Mesendoderm (in vitro differentiated cells): ENCODE results near the gene PRSS50.

ENCODE experiments used
- DNase-seq: peaks from one replicate; pipeline ENCODE4 v3.0.0; 2013
- H2AK5ac ChIP-seq: 2 replicates; pipeline ENCODE4 v1.6.1; 2013; ENCODE audit warnings: low read length, inconsistent platforms
- H2BK120ac ChIP-seq: 2 replicates; pipeline ENCODE4 v1.6.1; 2013; ENCODE audit warnings: low read depth, mild to moderate bottlenecking, low read length, moderate library complexity, mixed read lengths
- H2BK15ac ChIP-seq: replicated peaks from 2 replicates; pipeline ENCODE4 v1.6.1; 2013; ENCODE audit warnings: low read depth, mild to moderate bottlenecking, moderate library complexity
- H2BK5ac ChIP-seq: 2 replicates; pipeline ENCODE4 v1.6.1; 2013; ENCODE audit warnings: low read length, inconsistent platforms
- H3K18ac ChIP-seq: 2 replicates; pipeline ENCODE4 v1.6.1; 2013; ENCODE audit warnings: mild to moderate bottlenecking, low read length, mixed read lengths
- H3K23ac ChIP-seq: one replicate; pipeline ENCODE4 v1.6.1; 2013; ENCODE audit warnings: low read length
- H3K27ac ChIP-seq: 2 replicates; pipeline ENCODE4 v1.5.1; 2013; ENCODE audit warnings: low read depth, mild to moderate bottlenecking, inconsistent platforms, low read length, moderate library complexity
- H3K27me3 ChIP-seq: 2 replicates; pipeline ENCODE4 v1.6.1; 2013; ENCODE audit warnings: low read length, control low read depth, mild to moderate bottlenecking, inconsistent platforms; ENCODE audit not compliant: insufficient read depth, poor library complexity
- H3K36me3 ChIP-seq: 2 replicates; pipeline ENCODE4 v1.6.1; 2013; ENCODE audit warnings: low read length, inconsistent platforms; ENCODE audit not compliant: control insufficient read depth, insufficient read depth
- H3K4ac ChIP-seq: one replicate; pipeline ENCODE4 v1.6.1; 2013; ENCODE audit warnings: low read depth, mild to moderate bottlenecking, low read length, moderate library complexity
- H3K4me1 ChIP-seq: 2 replicates; pipeline ENCODE4 v1.6.1; 2013; ENCODE audit warnings: low read depth, low read length, inconsistent platforms; ENCODE audit not compliant: control insufficient read depth
- H3K4me2 ChIP-seq: 2 replicates; pipeline ENCODE4 v1.6.1; 2013; ENCODE audit warnings: low read length
- H3K4me3 ChIP-seq: 2 replicates; pipeline ENCODE4 v1.5.1; 2013; ENCODE audit warnings: mild to moderate bottlenecking, low read length
- H3K56ac ChIP-seq: one replicate; pipeline ENCODE4 v1.6.1; 2013; ENCODE audit warnings: low read length
- H3K79me1 ChIP-seq: 2 replicates; pipeline ENCODE4 v1.6.1; 2013; ENCODE audit warnings: low read length, inconsistent platforms
- H3K79me2 ChIP-seq: 2 replicates; pipeline ENCODE4 v1.6.1; 2013; ENCODE audit warnings: mild to moderate bottlenecking, low read length; ENCODE audit not compliant: control insufficient read depth, insufficient read depth
- H3K9ac ChIP-seq: 2 replicates; pipeline ENCODE4 v1.6.1; 2013; ENCODE audit warnings: low read length, inconsistent platforms
- H4K5ac ChIP-seq: one replicate; pipeline ENCODE4 v1.6.1; 2013; ENCODE audit warnings: low read length
- H4K8ac ChIP-seq: one replicate; pipeline ENCODE4 v1.6.1; 2013; ENCODE audit warnings: low read depth, mild to moderate bottlenecking, control low read depth, low read length, moderate library complexity
- WGBS: extraction: QIAGEN DNeasy Blood & Tissue Kit; methylation state at CpG from one replicate; pipeline ENCODE4 v1.1.7; 2013; ENCODE audit warnings: low lambda C conversion rate, missing lambda C conversion rate; ENCODE audit not compliant: insufficient coverage; ENCODE audit errors: extremely low coverage; 5-methylcytosine and 5-hydroxymethylcytosine counted together

PRSS50 gene

GRCh38 chr3:46685446-46685845, 32.2 kb downstream of the PRSS50 start:
- no peaks in the 10 kb centered on the region for H3K36me3 ChIP-seq
- no CpG with 5 or more reads among the region's 9 CpGs for WGBS

DNA sequence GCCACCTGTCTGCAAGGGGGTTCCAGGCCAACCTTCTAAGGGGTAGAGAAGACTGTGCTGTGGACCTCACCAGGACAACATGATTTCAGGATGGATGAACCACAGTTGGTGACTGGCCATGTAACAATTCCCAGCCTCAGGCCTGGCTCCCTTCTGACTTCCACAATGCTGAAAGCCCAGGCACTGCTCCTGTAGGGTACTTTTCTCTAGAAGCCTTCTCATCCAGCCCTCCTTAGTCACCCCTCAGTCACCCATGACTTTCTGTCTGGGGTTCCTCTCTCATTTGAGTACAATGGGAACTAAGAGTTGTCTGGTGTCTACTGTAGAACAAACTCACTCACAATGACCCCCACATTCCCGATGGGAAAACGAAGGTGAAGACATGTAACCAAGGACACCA, 32.8 kb downstream of the PRSS50 start:
- Histone ChIP-seq H3K56ac (no peak overlapping the region), H3K36me3 (no peaks in the 10 kb centered on the region), H3K79me2 (no peaks in the 10 kb centered on the region), H3K4me3 (no peak overlapping the region), H2BK15ac (no peak overlapping the region), H3K27me3 (no peaks in the 10 kb centered on the region), H3K4me2 (no peak overlapping the region), H4K8ac (no peak overlapping the region), H3K4ac (no peak overlapping the region), H3K27ac (no peak overlapping the region), H3K4me1 (no peaks in the 10 kb centered on the region), H3K9ac (no peak overlapping the region), H4K5ac (no peak overlapping the region), H2BK5ac (no peak overlapping the region), H3K79me1 (no peaks in the 10 kb centered on the region), H2BK120ac (no peak overlapping the region), H3K18ac (no peak overlapping the region), H2AK5ac (no peak overlapping the region), H3K23ac (no peak overlapping the region)
- no CpG with 5 or more reads among the region's 2 CpGs for WGBS
- DNase-seq: no peak

More at GRCh38 chr3:46685446-46685845, 32.2 kb downstream of the PRSS50 start:
- Histone ChIP-seq H2BK120ac (no peak overlapping the region), H3K56ac (no peak overlapping the region), H2BK5ac (no peak overlapping the region), H3K27ac (no peak overlapping the region), H3K79me2 (no peaks in the 10 kb centered on the region), H3K4me1 (no peaks in the 10 kb centered on the region), H3K18ac (no peak overlapping the region), H2BK15ac (no peak overlapping the region), H3K23ac (no peak overlapping the region), H3K9ac (no peak overlapping the region), H4K5ac (no peak overlapping the region), H2AK5ac (no peak overlapping the region), H3K4ac (no peak overlapping the region), H4K8ac (no peak overlapping the region), H3K27me3 (no peaks in the 10 kb centered on the region), H3K79me1 (no peaks in the 10 kb centered on the region), H3K4me3 (no peak overlapping the region), H3K4me2 (no peak overlapping the region)
- DNase-seq: no peak

- no peak overlapping the region for H3K9ac ChIP-seq
- H3K79me1 ChIP-seq: no peaks in the 10 kb centered on the region
- no peak overlapping the region for H3K56ac ChIP-seq
- H2BK120ac ChIP-seq: no peak overlapping the region
- no CpG with 5 or more reads among the region's 11 CpGs for WGBS
- H2BK5ac ChIP-seq: no peak overlapping the region
- no peak overlapping the region for H3K4me2 ChIP-seq
- H3K4me1 ChIP-seq: no peaks in the 10 kb centered on the region
- no peak overlapping the region for H3K23ac ChIP-seq
- no peak overlapping the region for H3K4me3 ChIP-seq
- no peaks in the 10 kb centered on the region for H3K27me3 ChIP-seq
- H2BK15ac ChIP-seq: no peak overlapping the region
- H3K36me3 ChIP-seq: no peaks in the 10 kb centered on the region
- no peak overlapping the region for H3K18ac ChIP-seq
- H4K8ac ChIP-seq: no peak overlapping the region
- H3K79me2 ChIP-seq: no peaks in the 10 kb centered on the region
- no peak overlapping the region for H3K4ac ChIP-seq
- no peak for DNase-seq
- H2AK5ac ChIP-seq: no peak overlapping the region
- no peak overlapping the region for H3K27ac ChIP-seq
- no peak overlapping the region for H4K5ac ChIP-seq
These were observed 34.7 kb downstream of the PRSS50 start for GRCh38 chr3:46682974-46683373.

DNA sequence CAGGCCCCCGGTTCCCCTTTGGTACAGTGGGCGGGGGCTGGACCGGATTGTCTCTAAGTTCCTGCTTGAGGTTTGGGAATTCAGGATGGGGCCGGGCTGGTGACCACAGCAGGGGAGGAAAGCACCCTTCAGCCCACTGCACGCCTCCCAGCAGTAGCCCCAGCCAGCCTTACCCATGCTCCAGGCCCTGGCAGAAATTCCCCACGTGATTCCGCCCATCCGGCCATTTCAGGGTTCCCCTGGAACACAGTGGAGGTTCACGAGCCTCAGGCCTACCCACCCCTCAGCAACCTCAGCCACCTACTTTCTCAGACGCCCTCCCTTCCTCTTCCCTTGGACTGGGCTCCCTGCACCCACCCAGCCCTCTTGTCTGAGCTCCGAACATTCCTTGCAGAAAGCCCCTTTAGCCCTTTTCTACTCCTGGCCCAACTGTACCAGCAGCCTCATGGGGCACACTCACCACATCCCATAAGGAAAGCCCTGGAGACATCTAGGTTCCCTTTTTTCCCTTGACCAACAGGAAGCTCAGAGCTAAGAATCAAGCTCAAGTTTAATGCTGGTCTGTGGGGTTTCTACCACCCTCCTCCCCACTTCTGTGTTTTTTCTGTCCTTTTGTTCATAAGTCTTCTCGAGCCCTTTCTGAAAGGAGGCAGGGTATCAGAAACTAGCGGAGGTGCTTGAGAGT, 35.7 kb downstream of the PRSS50 start:
- H3K4ac ChIP-seq: no peak overlapping the region
- H3K56ac ChIP-seq: no peak overlapping the region
- H4K5ac ChIP-seq: no peak overlapping the region
- H3K4me1 ChIP-seq: no peaks in the 10 kb centered on the region
- no peak overlapping the region for H2AK5ac ChIP-seq
- no peak overlapping the region for H3K4me2 ChIP-seq
- WGBS: no CpG with 5 or more reads among the region's 13 CpGs
- no peak for DNase-seq
- no peaks in the 10 kb centered on the region for H3K79me2 ChIP-seq
- H2BK5ac ChIP-seq: no peak overlapping the region
- H3K36me3 ChIP-seq: no peaks in the 10 kb centered on the region
- no peak overlapping the region for H3K4me3 ChIP-seq
- no peak overlapping the region for H3K9ac ChIP-seq
- H3K27ac ChIP-seq: no peak overlapping the region
- no peaks in the 10 kb centered on the region for H3K79me1 ChIP-seq
- no peak overlapping the region for H2BK15ac ChIP-seq
- no peak overlapping the region for H3K23ac ChIP-seq
- H3K27me3 ChIP-seq: no peaks in the 10 kb centered on the region
- H2BK120ac ChIP-seq: no peak overlapping the region
- H4K8ac ChIP-seq: no peak overlapping the region
- H3K18ac ChIP-seq: no peak overlapping the region

GRCh38 chr3:46681387-46681786, 36.3 kb downstream of the PRSS50 start:
- Histone ChIP-seq H3K79me2 (no peaks in the 10 kb centered on the region), H3K27me3 (no peaks in the 10 kb centered on the region), H3K79me1 (no peaks in the 10 kb centered on the region), H3K4me2 (no peak overlapping the region), H2BK5ac (no peak overlapping the region), H3K4ac (no peak overlapping the region), H3K23ac (no peak overlapping the region), H2BK15ac (no peak overlapping the region), H3K4me3 (no peak overlapping the region), H2BK120ac (no peak overlapping the region), H3K18ac (no peak overlapping the region), H3K27ac (no peak overlapping the region), H3K9ac (no peak overlapping the region), H4K8ac (no peak overlapping the region), H3K4me1 (no peaks in the 10 kb centered on the region), H3K56ac (no peak overlapping the region), H3K36me3 (no peaks in the 10 kb centered on the region), H2AK5ac (no peak overlapping the region), H4K5ac (no peak overlapping the region)
- no peak for DNase-seq
- WGBS: no CpG with 5 or more reads among the region's 10 CpGs

DNA sequence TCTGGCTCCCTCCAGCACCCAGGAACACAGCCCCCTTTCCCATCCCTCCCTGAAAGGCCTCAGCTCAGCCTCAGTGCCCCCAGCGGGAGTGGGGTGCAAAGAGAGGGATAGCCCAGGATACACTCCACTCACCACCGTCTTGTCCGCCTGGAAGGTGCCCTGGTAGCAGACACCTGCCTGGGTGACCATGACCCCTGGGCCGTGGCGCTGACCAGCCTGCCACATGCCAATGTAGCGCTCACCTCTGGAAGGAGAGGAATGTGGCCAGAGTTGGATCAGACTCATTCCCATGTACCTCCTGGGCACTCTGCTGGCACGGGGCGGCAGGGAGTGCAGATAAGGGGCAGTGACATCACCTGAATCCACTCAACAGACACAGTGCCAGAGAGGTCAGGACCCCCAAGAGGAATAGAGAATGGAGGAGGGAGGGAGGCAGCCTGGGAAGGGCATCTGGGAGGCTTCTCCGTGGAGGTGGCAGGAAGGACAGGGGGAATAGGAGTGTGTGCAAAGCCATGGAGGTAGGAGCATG, 37.3 kb downstream of the PRSS50 start:
- no peak overlapping the region for H3K4me3 ChIP-seq
- H4K8ac ChIP-seq: no peak overlapping the region
- no peak overlapping the region for H3K56ac ChIP-seq
- no peak overlapping the region for H3K23ac ChIP-seq
- no peak overlapping the region for H2BK5ac ChIP-seq
- no peak overlapping the region for H3K9ac ChIP-seq
- no peak for DNase-seq
- H3K4me2 ChIP-seq: no peak overlapping the region
- no peak overlapping the region for H3K18ac ChIP-seq
- H3K4me1 ChIP-seq: no peaks in the 10 kb centered on the region
- no peak overlapping the region for H3K27ac ChIP-seq
- H3K36me3 ChIP-seq: no peaks in the 10 kb centered on the region
- H3K4ac ChIP-seq: no peak overlapping the region
- no peak overlapping the region for H2AK5ac ChIP-seq
- no peak overlapping the region for H2BK15ac ChIP-seq
- no peak overlapping the region for H2BK120ac ChIP-seq
- H3K79me1 ChIP-seq: no peaks in the 10 kb centered on the region
- no peaks in the 10 kb centered on the region for H3K27me3 ChIP-seq
- no peaks in the 10 kb centered on the region for H3K79me2 ChIP-seq
- no peak overlapping the region for H4K5ac ChIP-seq
- no CpG with 5 or more reads among the region's 9 CpGs for WGBS
